Measurements from ENCODE around the gene RHPN2.

DNA sequence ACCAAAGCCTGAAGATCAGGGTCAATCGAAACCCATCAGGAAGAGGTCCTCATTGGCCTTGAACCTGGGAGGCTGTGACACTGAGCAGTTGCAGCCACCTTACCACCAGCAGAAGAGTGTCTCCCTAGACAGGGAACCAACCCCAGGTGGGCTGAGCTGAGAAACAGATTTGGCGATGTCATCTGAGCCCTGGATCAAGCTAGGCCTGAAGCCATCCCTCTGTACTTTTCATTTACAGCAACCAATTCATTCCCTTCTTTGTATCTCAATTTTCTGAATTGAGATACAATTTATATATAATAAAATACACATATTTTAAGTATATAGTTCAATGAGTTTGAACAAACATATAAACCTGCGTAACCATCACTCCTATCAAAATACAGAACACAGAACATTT lies 14.6 kb downstream of the RHPN2 start:
- TF ChIP-seq, protein P1, sequence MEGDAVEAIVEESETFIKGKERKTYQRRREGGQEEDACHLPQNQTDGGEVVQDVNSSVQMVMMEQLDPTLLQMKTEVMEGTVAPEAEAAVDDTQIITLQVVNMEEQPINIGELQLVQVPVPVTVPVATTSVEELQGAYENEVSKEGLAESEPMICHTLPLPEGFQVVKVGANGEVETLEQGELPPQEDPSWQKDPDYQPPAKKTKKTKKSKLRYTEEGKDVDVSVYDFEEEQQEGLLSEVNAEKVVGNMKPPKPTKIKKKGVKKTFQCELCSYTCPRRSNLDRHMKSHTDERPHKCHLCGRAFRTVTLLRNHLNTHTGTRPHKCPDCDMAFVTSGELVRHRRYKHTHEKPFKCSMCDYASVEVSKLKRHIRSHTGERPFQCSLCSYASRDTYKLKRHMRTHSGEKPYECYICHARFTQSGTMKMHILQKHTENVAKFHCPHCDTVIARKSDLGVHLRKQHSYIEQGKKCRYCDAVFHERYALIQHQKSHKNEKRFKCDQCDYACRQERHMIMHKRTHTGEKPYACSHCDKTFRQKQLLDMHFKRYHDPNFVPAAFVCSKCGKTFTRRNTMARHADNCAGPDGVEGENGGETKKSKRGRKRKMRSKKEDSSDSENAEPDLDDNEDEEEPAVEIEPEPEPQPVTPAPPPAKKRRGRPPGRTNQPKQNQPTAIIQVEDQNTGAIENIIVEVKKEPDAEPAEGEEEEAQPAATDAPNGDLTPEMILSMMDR (IDR thresholded peaks at IDR 0.05), result no peak
- no peak for TF ChIP-seq POLR2AphosphoS5 (IDR thresholded peaks at IDR 0.05)

Data from breast epithelium (tissue), 3 donors.